Measurements from ENCODE around the gene GATA6.

Gene GATA6

GRCh38 chr18:22199005-22199404, 29.6 kb downstream of the GATA6 start:
- ChIA-PET POLR2A (no interaction called here), CTCF (interaction anchor here (0.7 kb wide), 1 partner anchor 10 kb away, joined by 3 read pairs; no protein-coding TSS in a partner anchor)
- H3K9me3 ChIP-seq (ENCODE audit: control insufficient read depth, insufficient read depth, low read depth, low read length), result no peaks in the 10 kb centered on the region
- no peaks in the 10 kb centered on the region for H3K4me1 ChIP-seq (ENCODE audit: control insufficient read depth, insufficient read depth, low read length)
- H3K27ac ChIP-seq (ENCODE audit: extremely low read depth, low read depth, low read length), result no peak overlapping the region
- H3K36me3 ChIP-seq (ENCODE audit: control insufficient read depth in 2 of 2, insufficient read depth in 1 of 2, low read length in 2 of 2), result peaks cover 40 to 87% of the 10 kb centered on the region in 2 experiments
- no peak overlapping the region for H3K4me3 ChIP-seq (ENCODE audit: low read depth, low read length)
- no peak for TF ChIP-seq BCL6B (tag by site-specific recombination; IDR thresholded peaks at IDR 0.05)
- TF ChIP-seq ZBTB26 (tag by site-specific recombination; optimal IDR thresholded peaks at IDR 0.05), result no peak
- TF ChIP-seq ZNF621 (tag by site-specific recombination; IDR thresholded peaks at IDR 0.05), result no peak
- no peak for TF ChIP-seq WT1 (tag by site-specific recombination; IDR thresholded peaks at IDR 0.05)
- no peak for TF ChIP-seq ATF2 (tag by site-specific recombination; IDR thresholded peaks at IDR 0.05; ENCODE audit: low read depth)
- TF ChIP-seq ZFP69B (tag by site-specific recombination; IDR thresholded peaks at IDR 0.05), result no peak
- TF ChIP-seq PBX3 (CRISPR knock-in tag; IDR thresholded peaks at IDR 0.05), result no peak
- TF ChIP-seq ZNF530 (tag by site-specific recombination; IDR thresholded peaks at IDR 0.05; ENCODE audit: low read depth), result no peak
- no peak for TF ChIP-seq KLF7 (tag by site-specific recombination; IDR thresholded peaks at IDR 0.05; ENCODE audit: borderline replicate concordance)
- TF ChIP-seq ZBTB48 (tag by site-specific recombination; IDR thresholded peaks at IDR 0.05), result no peak
- no peak for TF ChIP-seq ZNF280C (tag by site-specific recombination; IDR thresholded peaks at IDR 0.05)
- no peak for TF ChIP-seq OSR2 (tag by site-specific recombination; IDR thresholded peaks at IDR 0.05)

- Histone ChIP-seq H3K9me3 (ENCODE audit: control insufficient read depth, insufficient read depth, low read depth, low read length) (no peaks in the 10 kb centered on the region), H3K4me1 (ENCODE audit: control insufficient read depth, insufficient read depth, low read length) (no peaks in the 10 kb centered on the region), H3K36me3 (ENCODE audit: control insufficient read depth in 2 of 2, insufficient read depth in 1 of 2, low read length in 2 of 2) (peaks cover 36 to 70% of the 10 kb centered on the region in 2 experiments), H3K4me3 (ENCODE audit: low read depth, low read length) (no peak overlapping the region), H3K27ac (ENCODE audit: extremely low read depth, low read depth, low read length) (no peak overlapping the region)
- ChIA-PET POLR2A (interaction anchor here (0.6 kb wide), 2 partner anchors 362 to 500 kb away, joined by 3 read pairs; no protein-coding TSS in a partner anchor), CTCF (interaction anchor here (0.6 to 1.2 kb wide), 2 partner anchors 9 to 15 kb away, joined by 3 read pairs; no protein-coding TSS in a partner anchor)
- no peak for TF ChIP-seq ZNF112 (tag by site-specific recombination; IDR thresholded peaks at IDR 0.05)
- TF ChIP-seq BCL6B (tag by site-specific recombination; IDR thresholded peaks at IDR 0.05), result no peak
- TF ChIP-seq ZNF391 (tag by site-specific recombination; IDR thresholded peaks at IDR 0.05; ENCODE audit: borderline replicate concordance, low read depth), result no peak
- TF ChIP-seq ZNF560 (tag by site-specific recombination; IDR thresholded peaks at IDR 0.05; ENCODE audit: borderline replicate concordance), result no peak
- TF ChIP-seq ZNF280D (tag by site-specific recombination; IDR thresholded peaks at IDR 0.05), result no peak
- no peak for TF ChIP-seq ZNF776 (tag by site-specific recombination; IDR thresholded peaks at IDR 0.05; ENCODE audit: borderline replicate concordance)
- TF ChIP-seq ZNF114 (tag by site-specific recombination; IDR thresholded peaks at IDR 0.05), result no peak
- TF ChIP-seq ZNF626 (tag by site-specific recombination; IDR thresholded peaks at IDR 0.05), result no peak
- no peak for TF ChIP-seq ZNF266 (tag by site-specific recombination; IDR thresholded peaks at IDR 0.05; ENCODE audit: low read depth)
- no peak for TF ChIP-seq KLF8 (tag by site-specific recombination; IDR thresholded peaks at IDR 0.05)
- TF ChIP-seq SCRT2 (tag by site-specific recombination; IDR thresholded peaks at IDR 0.05), result no peak
Observed at GRCh38 chr18:22200611-22201225, 31.3 kb downstream of the GATA6 start.

Data from HEK293 (cell line).